K562 (cell line): ENCODE measurements around the gene NDUFB5. TPM values are rescaled to one million over a fixed set of nuclear protein-coding genes. Genes with fewer than 3 reads are reported as not detected.

Experiments
- ATAC-seq: fragments of 200-7000 bp; cut with Tn5 transposase; 3 replicates; pipeline ENCODE4 v1.9.1; 2020; ENCODE audit warnings: moderate library complexity
- BruUV-seq: library from RNA; stranded (reverse); fragments of 400-500 nt; replicated peaks from 2 replicates; lab custom pipeline; 2021; lab: Mats Ljungman, UMichigan
- CTCF ChIA-PET: fragments of 300-600 bp; formaldehyde crosslinking; extraction: SDS; loops from one replicate; lab custom pipeline; 2021; ENCODE audit warnings: low intra/inter-chr PET ratio; lab: Yijun Ruan, JAX
- POLR2A ChIA-PET: fragments of 300-600, 350-650 bp; sonication (Branson Sonifier 250); formaldehyde crosslinking; extraction: SDS; loops from one replicate; lab custom pipeline; 2021; ENCODE audit warnings: antibody characterized with exemption, inconsistent platforms; lab: Yijun Ruan, JAX
- DNase-seq, 4 experiments: peaks; one replicate each; pipeline versions ENCODE4 v3.0.0 to v3.0.0-alpha.2; 2011 to 2018; ENCODE audit warnings: low spot score in 3 of 4, mixed read lengths in 3 of 4; ENCODE audit errors: extremely low read depth in 1 of 4
- FAIRE-seq: peaks from 2 replicates; lab custom pipeline; 2011; peaks lifted over from hg19 to GRCh38; lab: Jason Lieb, UNC
- H2AFZ ChIP-seq: 2 replicates; pipeline ENCODE4 v1.6.0; 2011; ENCODE audit warnings: low read depth, low read length, control low read depth, inconsistent platforms
- H3K27ac ChIP-seq: fragments of 200-600 bp; 3 replicates; pipeline ENCODE4 v1.8.0; 2011; ENCODE audit warnings: low read depth, mild to moderate bottlenecking, control low read depth, inconsistent platforms, low read length, moderate library complexity, mixed read lengths; ENCODE audit errors: extremely low read depth
- H3K27me3 ChIP-seq, 2 experiments: fragments of 300-600 bp in 1 of 2; 2 replicates in 1 of 2; 3 replicates in 1 of 2; pipeline versions ENCODE4 v1.6.0 to v1.8.0; 2011; ENCODE audit warnings: inconsistent platforms in 2 of 2, low read length in 2 of 2, mild to moderate bottlenecking in 1 of 2, mixed read lengths in 1 of 2, moderate library complexity in 1 of 2; ENCODE audit not compliant: control insufficient read depth in 2 of 2, insufficient read depth in 2 of 2
- H3K36me3 ChIP-seq: fragments of 300-600 bp; 3 replicates; pipeline ENCODE4 v1.8.0; 2011; ENCODE audit warnings: mild to moderate bottlenecking, low read length, inconsistent platforms; ENCODE audit not compliant: control insufficient read depth, insufficient read depth
- H3K4me1 ChIP-seq, 2 experiments: fragments of 200-600 bp in 1 of 2; replicated peaks in 1 of 2; 2 replicates in 1 of 2; 3 replicates in 1 of 2; pipeline versions ENCODE4 v1.5.1 to v1.8.0; 2011; ENCODE audit warnings: inconsistent platforms in 2 of 2, low read length in 2 of 2, mild to moderate bottlenecking in 1 of 2, mixed read lengths in 1 of 2, moderate library complexity in 1 of 2; ENCODE audit not compliant: control insufficient read depth in 2 of 2, insufficient read depth in 2 of 2
- H3K4me2 ChIP-seq: 2 replicates; pipeline ENCODE4 v1.6.1; 2011; ENCODE audit warnings: low read length, control low read depth, inconsistent platforms, mixed read lengths; ENCODE audit not compliant: insufficient read depth
- H3K4me3 ChIP-seq: fragments of 200-600 bp; sonication (generic), shearing (Covaris generic); 2 replicates; pipeline ENCODE4 v1.5.1; 2016; ENCODE audit warnings: control low read depth, inconsistent platforms
- H3K79me2 ChIP-seq: fragments of 200-600 bp; 3 replicates; pipeline ENCODE4 v1.8.0; 2011; ENCODE audit warnings: low read length, inconsistent platforms; ENCODE audit not compliant: control insufficient read depth, insufficient read depth
- H3K9ac ChIP-seq, 2 experiments: 2 replicates each; pipeline versions ENCODE4 v1.6.0 to v1.6.1; 2011; ENCODE audit warnings: low read depth in 2 of 2, low read length in 2 of 2, control low read depth in 1 of 2, inconsistent platforms in 1 of 2, mild to moderate bottlenecking in 1 of 2, mixed read lengths in 1 of 2; ENCODE audit not compliant: insufficient read depth in 1 of 2
- H3K9me1 ChIP-seq: one replicate; pipeline ENCODE4 v1.6.0; 2011; ENCODE audit warnings: inconsistent platforms, mild to moderate bottlenecking, low read length, moderate library complexity; ENCODE audit not compliant: control insufficient read depth, insufficient read depth
- H3K9me3 ChIP-seq: replicated peaks from 2 replicates; pipeline ENCODE4 v1.5.1; 2011; ENCODE audit warnings: low read depth, low read length, inconsistent platforms; ENCODE audit not compliant: control insufficient read depth, insufficient read depth
- H4K20me1 ChIP-seq: replicated peaks from 2 replicates; pipeline ENCODE4 v1.6.1; 2011; ENCODE audit warnings: low read length, inconsistent platforms, mixed read lengths; ENCODE audit not compliant: control insufficient read depth, insufficient read depth
- NELFE ChIP-seq: IDR thresholded peaks from 2 replicates; pipeline ENCODE4 v1.6.1; 2011; ENCODE audit warnings: mild to moderate bottlenecking; ENCODE audit not compliant: insufficient read depth, insufficient read length
- NFIC ChIP-seq: fragments of 450-650 bp; IDR thresholded peaks from 2 replicates; pipeline ENCODE4 v1.6.1; 2017; ENCODE audit warnings: mild to moderate bottlenecking, inconsistent platforms
- POLR2A ChIP-seq: fragments of 450-650 bp; conservative IDR thresholded peaks from 2 replicates; pipeline ENCODE4 v1.6.1; 2016
- RB1 ChIP-seq: fragments of 450-650 bp; IDR thresholded peaks from 2 replicates; pipeline ENCODE4 v1.6.1; 2017; ENCODE audit warnings: low read depth, mild to moderate bottlenecking
- TBL1XR1 ChIP-seq, 2 experiments: IDR thresholded peaks; 2 replicates each; pipeline ENCODE4 v1.6.1; 2012; ENCODE audit warnings: improper control_type of control experiment in 2 of 2, low read length in 2 of 2, mild to moderate bottlenecking in 1 of 2
- TSC22D4 ChIP-seq: fragments of 450-650 bp; IDR thresholded peaks from 2 replicates; pipeline ENCODE4 v1.6.1; 2016; ENCODE audit warnings: missing genetic modification characterization, missing biosample characterization, control low read depth
- XRCC4 ChIP-seq: IDR thresholded peaks from one replicate; pipeline ENCODE4 v1.6.1; 2011; ENCODE audit not compliant: insufficient read depth, insufficient read length; ENCODE audit errors: extremely low read depth
- ZBTB5 ChIP-seq: fragments of 450-650 bp; IDR thresholded peaks from 2 replicates; pipeline ENCODE4 v1.6.1; 2017; ENCODE audit warnings: antibody characterized with exemption
- ZC3H11A ChIP-seq: IDR thresholded peaks from 2 replicates; pipeline ENCODE4 v1.6.1; 2012; ENCODE audit warnings: low read depth, low read length, improper control_type of control experiment
- ZNF41 ChIP-seq: fragments of 250-450 bp; sonication (Bioruptor Pico); conservative IDR thresholded peaks from 2 replicates; pipeline ENCODE4 v1.4.0; 2020; ENCODE audit warnings: mild to moderate bottlenecking
- ZNF76 ChIP-seq: fragments of 250-450 bp; sonication (Bioruptor Pico); IDR thresholded peaks from 2 replicates; pipeline ENCODE4 v1.4.0; 2020; ENCODE audit warnings: mild to moderate bottlenecking, moderate library complexity, borderline replicate concordance
- WGBS: fragments of 100-300 bp; shearing (Covaris generic); methylation state at CpG from one replicate; pipeline ENCODE4 v1.1.6; 2016; ENCODE audit warnings: low coverage, mixed read lengths; ENCODE audit not compliant: insufficient coverage; ENCODE audit errors: missing lambda C conversion rate; 5-methylcytosine and 5-hydroxymethylcytosine counted together
- in situ Hi-C: fragments of 300-500 bp; cut with MboI; formaldehyde crosslinking; loops from 4 replicates; pipeline ENCODE4 v1.15.0; 2018; ENCODE audit warnings: inconsistent platforms, mixed read lengths
- intact Hi-C: fragments of 100-400 bp; cut with micrococcal nuclease; formaldehyde crosslinking; loops from 2 replicates; pipeline ENCODE4 v1.14.2; 2022
- polyA plus RNA-seq, 8 experiments: library from polyadenylated mRNA; depleted of rRNA in 4 of 8; stranded (reverse) in 5 of 8; unstranded in 3 of 8; fragments of >200 nt; fragmentation: Nextera tagmentation in 2 of 8; fragmentation: Illumina TruSeq in 1 of 8; extraction: Ambion mirVana in 2 of 8; extraction: Trizol in 1 of 8; gene quantifications; 2 replicates each; pipeline versions ENCODE4 v1.2.1 to v1.2.3, GENCODE V29; 2011 to 2014; ENCODE audit warnings: inconsistent platforms in 1 of 8, missing spikeins in 1 of 8
- total RNA-seq, 7 experiments: library from RNA; depleted of rRNA in 6 of 7; stranded (reverse); fragments of >200 nt in 6 of 7; fragmentation: Illumina TruSeq in 2 of 7; extraction: Trizol in 2 of 7; gene quantifications; 2 replicates each; pipeline versions ENCODE4 v1.2.1 to v1.2.3, GENCODE V29; 2011 to 2021; ENCODE audit warnings: low replicate concordance in 1 of 7
- TF ChIP-seq, protein P1 (sequence below): sonication (generic); formaldehyde crosslinking; IDR thresholded peaks from 2 replicates; pipeline ENCODE4 v1.8.1; 2023; ENCODE audit warnings: mild to moderate bottlenecking, missing genetic modification reagents
- TF ChIP-seq, protein P2 (sequence below): fragments of 250-450 bp; sonication (Bioruptor Pico); IDR thresholded peaks from 2 replicates; pipeline ENCODE4 v1.8.0; 2021; ENCODE audit warnings: borderline replicate concordance, mild to moderate bottlenecking, moderate library complexity; ENCODE audit not compliant: poor library complexity, severe bottlenecking
- TF ChIP-seq, protein P3 (sequence below), 2 experiments: fragments of 250-450 bp in 1 of 2; fragments of 450-650 bp in 1 of 2; sonication (Bioruptor Pico) in 1 of 2; IDR thresholded peaks; 2 replicates each; pipeline versions ENCODE4 v1.6.1 to v1.8.0; 2016 to 2021; ENCODE audit warnings: mild to moderate bottlenecking in 2 of 2, moderate library complexity in 2 of 2, missing compliant biosample characterization in 1 of 2, missing genetic modification characterization in 1 of 2

Gene NDUFB5
- total and polyA plus RNA-seq, 9 of the 15 experiments (the other 6 are each of a cell fraction or from before 2014, with no cell fraction given): 128 to 466 (median 176) TPM

DNA sequence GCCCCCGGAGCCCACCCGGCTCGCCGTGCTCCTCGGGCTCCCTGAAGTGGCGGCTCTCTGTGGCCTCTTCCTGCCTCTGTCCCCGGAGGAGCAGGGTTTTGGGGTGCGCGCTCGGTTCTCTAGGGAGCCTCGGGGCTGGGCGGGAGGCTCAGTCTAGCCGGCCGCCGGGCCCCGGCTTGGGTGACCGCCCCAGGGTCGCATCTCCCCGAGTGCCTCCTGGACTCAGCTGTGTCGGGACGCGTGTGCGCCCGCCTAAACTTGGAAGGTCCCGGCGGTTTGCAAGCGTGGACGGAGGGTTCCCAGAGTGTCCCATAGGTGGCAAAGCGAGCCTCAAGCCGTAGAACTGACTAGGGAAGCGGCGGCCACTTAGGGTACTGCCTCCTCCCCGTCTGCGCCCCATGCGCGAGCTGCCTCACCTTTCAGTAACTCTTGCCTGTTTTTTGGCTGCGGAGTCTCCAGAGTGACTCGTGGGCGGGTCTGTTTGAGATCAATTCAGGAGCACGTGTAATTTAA, 41.3 kb upstream of the NDUFB5 start (continued):
- TF ChIP-seq, protein P1, sequence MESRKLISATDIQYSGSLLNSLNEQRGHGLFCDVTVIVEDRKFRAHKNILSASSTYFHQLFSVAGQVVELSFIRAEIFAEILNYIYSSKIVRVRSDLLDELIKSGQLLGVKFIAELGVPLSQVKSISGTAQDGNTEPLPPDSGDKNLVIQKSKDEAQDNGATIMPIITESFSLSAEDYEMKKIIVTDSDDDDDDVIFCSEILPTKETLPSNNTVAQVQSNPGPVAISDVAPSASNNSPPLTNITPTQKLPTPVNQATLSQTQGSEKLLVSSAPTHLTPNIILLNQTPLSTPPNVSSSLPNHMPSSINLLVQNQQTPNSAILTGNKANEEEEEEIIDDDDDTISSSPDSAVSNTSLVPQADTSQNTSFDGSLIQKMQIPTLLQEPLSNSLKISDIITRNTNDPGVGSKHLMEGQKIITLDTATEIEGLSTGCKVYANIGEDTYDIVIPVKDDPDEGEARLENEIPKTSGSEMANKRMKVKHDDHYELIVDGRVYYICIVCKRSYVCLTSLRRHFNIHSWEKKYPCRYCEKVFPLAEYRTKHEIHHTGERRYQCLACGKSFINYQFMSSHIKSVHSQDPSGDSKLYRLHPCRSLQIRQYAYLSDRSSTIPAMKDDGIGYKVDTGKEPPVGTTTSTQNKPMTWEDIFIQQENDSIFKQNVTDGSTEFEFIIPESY (CRISPR knock-in tag): 0 out of 2 replicates have a peak, but pooled peaks have one; percentile 30

GRCh38 chr3:179565496-179565895, 39.1 kb upstream of the NDUFB5 start:
- Histone ChIP-seq H3K36me3 (peaks cover 24% of the 10 kb centered on the region), H3K9me1 (no peaks in the 10 kb centered on the region), H2AFZ (no peak overlapping the region), H3K4me3 (no peak overlapping the region), H3K27me3 (no peaks in the 10 kb centered on the region), H3K27ac (no peak overlapping the region), H3K4me2 (no peak overlapping the region), H3K79me2 (peaks cover 63% of the 10 kb centered on the region), H3K9ac (no peak overlapping the region), H4K20me1 (no peaks in the 10 kb centered on the region; the same call in 1 of the 2 replicates), H3K4me1 (peaks cover 8 to 9% of the 10 kb centered on the region in 2 experiments; a peak in 3 of 5 replicates), H3K9me3 (no peaks in the 10 kb centered on the region)
- intact Hi-C loops (no loop called here), in situ Hi-C loops (loop anchor here (25.0 kb wide), 1 partner anchor 553 kb away; no protein-coding TSS in a partner anchor)
- ATAC-seq: no peak
- TF ChIP-seq ZBTB5 (no peak), RB1 (no peak), TBL1XR1 (IDR thresholded peaks at IDR 0.05; ENCODE audit: low read length in 2 of 2) (no peak), ZNF41 (CRISPR knock-in tag) (no peak), NFIC (no peak), NELFE (no peak), ZC3H11A (no peak), POLR2A (no peak), TSC22D4 (tag) (no peak), XRCC4 (no peak), ZNF76 (CRISPR knock-in tag) (no peak)
- TF ChIP-seq, protein P2, sequence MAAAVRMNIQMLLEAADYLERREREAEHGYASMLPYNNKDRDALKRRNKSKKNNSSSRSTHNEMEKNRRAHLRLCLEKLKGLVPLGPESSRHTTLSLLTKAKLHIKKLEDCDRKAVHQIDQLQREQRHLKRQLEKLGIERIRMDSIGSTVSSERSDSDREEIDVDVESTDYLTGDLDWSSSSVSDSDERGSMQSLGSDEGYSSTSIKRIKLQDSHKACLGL (CRISPR knock-in tag): no peak
- TF ChIP-seq, protein P3, sequence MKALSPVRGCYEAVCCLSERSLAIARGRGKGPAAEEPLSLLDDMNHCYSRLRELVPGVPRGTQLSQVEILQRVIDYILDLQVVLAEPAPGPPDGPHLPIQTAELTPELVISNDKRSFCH (CRISPR knock-in tag; IDR thresholded peaks at IDR 0.05): no peak
- TF ChIP-seq, protein P3 (tag; IDR thresholded peaks at IDR 0.05): no peak
- POLR2A ChIA-PET: interaction anchor here (0.6 to 1.2 kb wide), 2 partner anchors 30 to 82 kb away, joined by 3 to 4 read pairs; no protein-coding TSS in a partner anchor
- 33% methylated on average over 3 of the region's 3 CpGs for WGBS
- CTCF ChIA-PET: interaction anchor here (0.5 kb wide), 1 partner anchor 1366 kb away, joined by 3 read pairs; no protein-coding TSS in a partner anchor
- FAIRE-seq: no peak
- no peak for DNase-seq
- BruUV-seq: no TSS peak
